Breast epithelium (tissue), 4 donors: ENCODE measurements around the gene LCMT2. TPM values are rescaled to one million over a fixed set of nuclear protein-coding genes. Genes with fewer than 3 reads are reported as not detected.

ENCODE experiments used
- DNase-seq, 2 donors: peaks; one replicate each; pipeline ENCODE4 v3.0.0-alpha.2; 2019; ENCODE audit warnings: low spot score in 2 of 2
- H3K27ac ChIP-seq, 2 donors: fragments of 200-600 bp; sonication (generic) in 1 of 2; one replicate each; pipeline ENCODE4 v1.5.1; 2016 to 2019; ENCODE audit warnings: mild to moderate bottlenecking in 1 of 2
- H3K27me3 ChIP-seq, 2 donors: fragments of 200-600 bp; sonication (generic) in 1 of 2; one replicate each; pipeline versions ENCODE4 v1.5.1 to v1.6.0; 2017 to 2019; ENCODE audit warnings: control low read depth in 1 of 2, mild to moderate bottlenecking in 1 of 2
- H3K36me3 ChIP-seq: fragments of 200-600 bp; one replicate; pipeline ENCODE4 v1.5.1; 2019
- H3K4me1 ChIP-seq, 2 donors: fragments of 200-600 bp; sonication (generic); one replicate each; pipeline ENCODE4 v1.5.1; 2016 to 2019; ENCODE audit warnings: control low read depth in 1 of 2
- H3K4me3 ChIP-seq, 3 donors: fragments of 200-600 bp; sonication (generic); 1 replicate in 2 of 3; 2 replicates in 1 of 3; pipeline ENCODE4 v1.5.1; 2016 to 2019; ENCODE audit warnings: mild to moderate bottlenecking in 3 of 3, moderate library complexity in 2 of 3
- H3K9me3 ChIP-seq, 2 donors: fragments of 200-600 bp; sonication (generic) in 1 of 2; one replicate each; pipeline ENCODE4 v1.5.1; 2016 to 2019; ENCODE audit warnings: control low read depth in 1 of 2
- CTCF ChIP-seq, 3 donors: fragments of 450-650 bp; IDR thresholded peaks; one replicate each; pipeline ENCODE4 v1.5.1; 2016 to 2017; ENCODE audit warnings: antibody characterized with exemption in 3 of 3, mild to moderate bottlenecking in 3 of 3, moderate library complexity in 3 of 3
- POLR2A ChIP-seq: fragments of 450-650 bp; IDR thresholded peaks from one replicate; pipeline ENCODE4 v1.6.1; 2016; ENCODE audit warnings: antibody characterized with exemption, mild to moderate bottlenecking, moderate library complexity
- POLR2AphosphoS5 ChIP-seq, 3 donors: sonication (generic); formaldehyde crosslinking; IDR thresholded peaks; one replicate each; pipeline ENCODE4 v1.6.1; 2017; ENCODE audit warnings: antibody characterized with exemption in 3 of 3
- intact Hi-C: fragments of 100-400 bp; cut with DNase I; formaldehyde crosslinking; loops from one replicate; pipeline ENCODE4 v1.15.1; 2023; ENCODE audit warnings: low total_unique reads
- total RNA-seq, 3 donors: library from RNA; depleted of rRNA; stranded (reverse); fragments of >200 nt; gene quantifications; one replicate each; pipeline ENCODE4 v1.1.0, GENCODE V29; 2016

Gene LCMT2
- total RNA-seq, 3 donors from 2014 or later, result 3.8 to 9.5 (median 6.6) TPM

- no peaks in the 10 kb centered on the region for H3K4me1 ChIP-seq
- intact Hi-C loops, result loop anchor here (5.0 kb wide), 1 partner anchor 47 kb away; no protein-coding TSS in a partner anchor
- DNase-seq, result peak in 1 of 2 donors; percentile 25
These were observed 51.5 kb downstream of the LCMT2 start for GRCh38 chr15:43278869-43279268.

GRCh38 chr15:43277901-43278300 is 52.5 kb downstream of the LCMT2 start:
- no peak for TF ChIP-seq CTCF (IDR thresholded peaks at IDR 0.05)
- no peak for TF ChIP-seq POLR2A
- no peak for TF ChIP-seq POLR2AphosphoS5 (IDR thresholded peaks at IDR 0.05)
- DNase-seq, result peak; percentile 51 to 63
- no peaks in the 10 kb centered on the region for H3K36me3 ChIP-seq
- peak overlapping the region; percentile 85 to 87 for H3K27ac ChIP-seq
- no peaks in the 10 kb centered on the region for H3K27me3 ChIP-seq
- intact Hi-C loops, result loop anchor here (5.0 kb wide), 1 partner anchor 46 kb away; no protein-coding TSS in a partner anchor
- no peaks in the 10 kb centered on the region for H3K9me3 ChIP-seq
- no peaks in the 10 kb centered on the region for H3K4me1 ChIP-seq
- H3K4me3 ChIP-seq, result no peak overlapping the region

More at GRCh38 chr15:43278869-43279268, 51.5 kb downstream of the LCMT2 start:
- no peak for TF ChIP-seq CTCF (IDR thresholded peaks at IDR 0.05)
- no peak for TF ChIP-seq POLR2A
- TF ChIP-seq POLR2AphosphoS5 (IDR thresholded peaks at IDR 0.05), result no peak
- no peaks in the 10 kb centered on the region for H3K9me3 ChIP-seq
- no peaks in the 10 kb centered on the region for H3K36me3 ChIP-seq
- no peak overlapping the region for H3K27ac ChIP-seq
- no peaks in the 10 kb centered on the region for H3K27me3 ChIP-seq
- no peak overlapping the region for H3K4me3 ChIP-seq

- peak overlapping the region; percentile 85 to 87 for H3K27ac ChIP-seq
- no peaks in the 10 kb centered on the region for H3K4me1 ChIP-seq
- intact Hi-C loops, result loop anchor here (5.0 kb wide), 1 partner anchor 45 kb away; no protein-coding TSS in a partner anchor
- H3K27me3 ChIP-seq, result no peaks in the 10 kb centered on the region
- H3K36me3 ChIP-seq, result no peaks in the 10 kb centered on the region
- DNase-seq, result peak; percentile 44 to 46
- no peak overlapping the region for H3K4me3 ChIP-seq
- H3K9me3 ChIP-seq, result no peaks in the 10 kb centered on the region
- TF ChIP-seq CTCF (IDR thresholded peaks at IDR 0.05) (no peak), POLR2AphosphoS5 (IDR thresholded peaks at IDR 0.05) (no peak), POLR2A (no peak)
These were observed 53.0 kb downstream of the LCMT2 start for GRCh38 chr15:43277231-43277823.

GRCh38 chr15:43276563-43277200 is 53.7 kb downstream of the LCMT2 start:
- H3K27me3 ChIP-seq, result no peaks in the 10 kb centered on the region
- H3K9me3 ChIP-seq, result no peaks in the 10 kb centered on the region
- no peaks in the 10 kb centered on the region for H3K4me1 ChIP-seq
- H3K36me3 ChIP-seq, result no peaks in the 10 kb centered on the region
- H3K27ac ChIP-seq, result peak overlapping the region; percentile 85 to 87
- no peak overlapping the region for H3K4me3 ChIP-seq
- no peak for DNase-seq
- intact Hi-C loops, result loop anchor here (5.0 kb wide), 1 partner anchor 44 kb away; no protein-coding TSS in a partner anchor
- TF ChIP-seq POLR2A (no peak), POLR2AphosphoS5 (IDR thresholded peaks at IDR 0.05) (no peak), CTCF (IDR thresholded peaks at IDR 0.05) (no peak)
